Measurements from ENCODE around the gene VSIG10L2.

Gene VSIG10L2

DNA sequence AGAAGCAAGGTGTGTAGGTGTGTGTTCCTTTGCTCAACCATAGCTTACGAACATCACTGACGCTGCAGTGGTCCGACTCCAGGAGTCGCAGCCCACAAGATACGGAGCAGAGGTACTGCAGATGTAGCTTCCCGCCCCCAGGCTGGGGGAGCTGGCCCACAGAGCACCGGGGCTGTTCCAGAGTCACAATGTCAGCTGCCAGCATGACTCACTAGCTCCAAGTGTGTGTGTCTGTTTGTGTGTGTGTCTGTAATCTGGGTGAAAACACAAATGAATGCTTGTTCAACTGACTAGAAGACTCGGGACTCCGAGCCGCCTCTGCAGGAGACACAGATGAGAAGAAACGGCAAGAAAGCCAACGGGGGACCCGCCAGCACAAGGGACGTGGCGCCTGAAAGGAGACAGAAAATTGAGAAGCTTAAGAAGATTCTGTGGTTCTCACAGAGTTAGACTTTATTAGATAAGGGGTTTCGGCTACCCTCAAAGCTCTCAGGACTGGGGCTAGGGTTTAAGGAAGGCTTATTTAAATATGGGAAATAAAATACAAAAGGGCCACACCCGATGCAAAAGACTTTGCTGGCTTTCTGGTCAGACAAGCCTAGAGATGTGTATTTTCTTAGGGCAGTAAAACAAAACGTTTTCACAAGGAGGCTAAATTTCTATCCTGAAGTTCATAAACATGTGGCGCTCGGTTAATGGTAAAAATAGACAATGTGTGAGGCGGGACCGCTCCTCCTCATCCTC is 10.7 kb downstream of the VSIG10L2 start:
- DNase-seq (ENCODE audit: low read depth, low spot score): no peak
- H3K4me3 ChIP-seq (ENCODE audit: low read depth, low read length): no peak overlapping the region
- POLR2A ChIA-PET: no interaction called here
- CTCF ChIA-PET: no interaction called here
- TF ChIP-seq CTCF (IDR thresholded peaks at IDR 0.05; ENCODE audit: insufficient read depth, low read length, missing control alignments): no peak

DNA sequence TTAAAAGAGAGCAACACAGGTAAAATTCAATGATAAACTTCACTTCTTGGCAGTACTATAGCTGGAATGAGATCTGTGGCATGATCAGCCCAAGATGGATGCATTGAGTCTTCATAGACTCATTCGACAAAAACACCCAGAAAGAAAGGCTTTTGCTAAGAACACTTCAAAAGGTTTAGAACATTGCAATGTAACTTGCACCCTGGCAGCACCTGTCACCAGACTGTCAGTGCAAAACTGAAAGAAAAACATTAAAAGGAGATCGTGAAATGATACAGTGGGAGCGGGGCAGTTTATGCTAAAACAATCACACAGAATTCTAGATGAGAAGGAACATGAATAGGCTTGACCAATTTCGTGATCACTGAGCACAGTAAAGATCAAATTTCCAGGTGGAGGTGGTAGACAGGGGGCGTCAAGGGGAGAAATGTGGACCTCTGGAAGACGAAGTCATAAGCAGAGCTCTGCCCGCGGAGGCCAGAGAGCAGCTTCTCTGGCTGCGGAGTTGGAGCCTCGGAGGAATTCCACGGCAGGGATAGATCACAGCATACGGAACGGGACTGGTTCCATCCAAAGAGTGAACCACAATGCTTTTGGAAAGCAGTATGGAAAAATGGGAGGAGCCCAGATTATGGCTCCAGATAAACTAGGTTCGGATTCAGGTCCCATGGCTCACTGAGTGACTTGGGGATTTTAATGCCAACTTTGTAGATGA is 11.9 kb downstream of the VSIG10L2 start:
- POLR2A ChIA-PET: no interaction called here
- TF ChIP-seq CTCF (IDR thresholded peaks at IDR 0.05; ENCODE audit: insufficient read depth, low read length, missing control alignments): no peak
- no peak for DNase-seq (ENCODE audit: low read depth, low spot score)
- no peak overlapping the region for H3K4me3 ChIP-seq (ENCODE audit: low read depth, low read length)
- CTCF ChIA-PET: no interaction called here

- no peak for TF ChIP-seq CTCF (IDR thresholded peaks at IDR 0.05; ENCODE audit: insufficient read depth, low read length, missing control alignments)
- H3K4me3 ChIP-seq (ENCODE audit: low read depth, low read length): no peak overlapping the region
- CTCF ChIA-PET: no interaction called here
- POLR2A ChIA-PET: interaction anchor here (0.6 kb wide), 1 partner anchor 39 kb away, joined by 3 read pairs; no protein-coding TSS in a partner anchor
- DNase-seq (ENCODE audit: low read depth, low spot score): no peak
Measured at GRCh38 chr11:125958872-125959400, 13.1 kb downstream of the VSIG10L2 start.

GRCh38 chr11:125959511-125959910 is 13.7 kb downstream of the VSIG10L2 start:
- DNase-seq (ENCODE audit: low read depth, low spot score): no peak
- ChIA-PET CTCF (no interaction called here), POLR2A (no interaction called here)
- no peak overlapping the region for H3K4me3 ChIP-seq (ENCODE audit: low read depth, low read length)
- no peak for TF ChIP-seq CTCF (IDR thresholded peaks at IDR 0.05; ENCODE audit: insufficient read depth, low read length, missing control alignments)

GRCh38 chr11:125959931-125960330 is 14.1 kb downstream of the VSIG10L2 start:
- no peak for DNase-seq (ENCODE audit: low read depth, low spot score)
- H3K4me3 ChIP-seq (ENCODE audit: low read depth, low read length): no peak overlapping the region
- POLR2A ChIA-PET: no interaction called here
- CTCF ChIA-PET: no interaction called here
- TF ChIP-seq CTCF (IDR thresholded peaks at IDR 0.05; ENCODE audit: insufficient read depth, low read length, missing control alignments): no peak

- POLR2A ChIA-PET: no interaction called here
- CTCF ChIA-PET: interaction anchor here (1.0 kb wide), 1 partner anchor 38 kb away, joined by 3 read pairs; no protein-coding TSS in a partner anchor
- no peak overlapping the region for H3K4me3 ChIP-seq (ENCODE audit: low read depth, low read length)
- TF ChIP-seq CTCF (IDR thresholded peaks at IDR 0.05; ENCODE audit: insufficient read depth, low read length, missing control alignments): no peak
- DNase-seq (ENCODE audit: low read depth, low spot score): no peak
Measured at GRCh38 chr11:125960771-125961170, 14.9 kb downstream of the VSIG10L2 start.
